Retinal pigment epithelial cell (primary cell): ENCODE measurements around the gene TBC1D12.

ENCODE experiments used
- DNase-seq: peaks from one replicate; pipeline ENCODE4 v3.0.0-alpha.2; 2010; ENCODE audit warnings: low read depth
- H3K4me3 ChIP-seq: 2 replicates; pipeline ENCODE4 v1.5.1; 2011; ENCODE audit warnings: mild to moderate bottlenecking, low read length, control low read depth, moderate library complexity
- TF ChIP-seq, protein P1 (sequence below): conservative IDR thresholded peaks from 2 replicates; pipeline ENCODE4 v1.5.1; 2011; ENCODE audit warnings: low read depth, low read length, control low read depth, inconsistent platforms

Gene TBC1D12

GRCh38 chr10:94571081-94571480 lies 168.7 kb downstream of the TBC1D12 start:
- TF ChIP-seq, protein P1, sequence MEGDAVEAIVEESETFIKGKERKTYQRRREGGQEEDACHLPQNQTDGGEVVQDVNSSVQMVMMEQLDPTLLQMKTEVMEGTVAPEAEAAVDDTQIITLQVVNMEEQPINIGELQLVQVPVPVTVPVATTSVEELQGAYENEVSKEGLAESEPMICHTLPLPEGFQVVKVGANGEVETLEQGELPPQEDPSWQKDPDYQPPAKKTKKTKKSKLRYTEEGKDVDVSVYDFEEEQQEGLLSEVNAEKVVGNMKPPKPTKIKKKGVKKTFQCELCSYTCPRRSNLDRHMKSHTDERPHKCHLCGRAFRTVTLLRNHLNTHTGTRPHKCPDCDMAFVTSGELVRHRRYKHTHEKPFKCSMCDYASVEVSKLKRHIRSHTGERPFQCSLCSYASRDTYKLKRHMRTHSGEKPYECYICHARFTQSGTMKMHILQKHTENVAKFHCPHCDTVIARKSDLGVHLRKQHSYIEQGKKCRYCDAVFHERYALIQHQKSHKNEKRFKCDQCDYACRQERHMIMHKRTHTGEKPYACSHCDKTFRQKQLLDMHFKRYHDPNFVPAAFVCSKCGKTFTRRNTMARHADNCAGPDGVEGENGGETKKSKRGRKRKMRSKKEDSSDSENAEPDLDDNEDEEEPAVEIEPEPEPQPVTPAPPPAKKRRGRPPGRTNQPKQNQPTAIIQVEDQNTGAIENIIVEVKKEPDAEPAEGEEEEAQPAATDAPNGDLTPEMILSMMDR: no peak
- H3K4me3 ChIP-seq: no peak overlapping the region
- no peak for DNase-seq

DNA sequence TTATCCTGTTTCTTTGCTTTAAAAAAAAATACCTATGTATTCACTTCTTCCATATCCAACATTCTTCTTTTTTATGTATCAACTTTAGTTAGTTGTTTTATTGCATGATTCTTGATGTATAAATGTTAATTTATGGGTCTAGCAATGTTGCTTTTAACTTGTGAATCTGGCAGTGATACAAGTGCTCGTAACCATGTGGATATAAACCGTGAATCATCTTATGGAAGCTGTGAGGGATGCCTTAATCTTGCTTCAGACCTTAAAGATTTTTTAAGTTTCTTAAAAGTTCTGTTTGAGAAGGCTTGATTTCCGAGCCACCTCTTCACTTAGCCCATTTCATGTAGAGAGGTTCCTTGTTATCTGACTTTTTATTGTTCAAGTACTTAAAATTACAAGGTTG lies 169.2 kb downstream of the TBC1D12 start:
- no peak for DNase-seq
- TF ChIP-seq, protein P1: no peak
- no peak overlapping the region for H3K4me3 ChIP-seq

- no peak overlapping the region for H3K4me3 ChIP-seq
- TF ChIP-seq, protein P1: no peak
- no peak for DNase-seq
Observed at GRCh38 chr10:94578790-94579189, 176.4 kb downstream of the TBC1D12 start.

- no peak overlapping the region for H3K4me3 ChIP-seq
- TF ChIP-seq, protein P1: no peak
- no peak for DNase-seq
Observed at GRCh38 chr10:94583124-94583523, 180.8 kb downstream of the TBC1D12 start.
